GM18508 (cell line): Measurements from ENCODE around the gene TLCD3A.
"Not testable (repeated sequence)": the region's sequence is repeated elsewhere in the genome, so short reads cannot be mapped to it uniquely, and the experiment has no call there.

Experiments
- ATAC-seq: cut with Tn5 transposase; IDR thresholded peaks from one replicate; pipeline ENCODE4 v1.9.1; 2021; ENCODE audit warnings: moderate number of reproducible peaks; ENCODE audit not compliant: insufficient read depth, unreplicated experiment

TLCD3A gene

GRCh38 chr17:781805-782731 lies 49.7 kb downstream of the TLCD3A start, which contains the start of the genes GLOD4 and MRM3:
Gene GLOD4, minus strand, starts transcription at chr17:782280. Its CDS starts 25 bp downstream, at chr17:782255.
Gene MRM3, plus strand, starts transcription at chr17:782353. Its CDS starts 26 bp downstream, at chr17:782379.
- ATAC-seq = no peak

- ATAC-seq = no peak
These were observed 51.7 kb downstream of the TLCD3A start for GRCh38 chr17:784143-784542.

DNA sequence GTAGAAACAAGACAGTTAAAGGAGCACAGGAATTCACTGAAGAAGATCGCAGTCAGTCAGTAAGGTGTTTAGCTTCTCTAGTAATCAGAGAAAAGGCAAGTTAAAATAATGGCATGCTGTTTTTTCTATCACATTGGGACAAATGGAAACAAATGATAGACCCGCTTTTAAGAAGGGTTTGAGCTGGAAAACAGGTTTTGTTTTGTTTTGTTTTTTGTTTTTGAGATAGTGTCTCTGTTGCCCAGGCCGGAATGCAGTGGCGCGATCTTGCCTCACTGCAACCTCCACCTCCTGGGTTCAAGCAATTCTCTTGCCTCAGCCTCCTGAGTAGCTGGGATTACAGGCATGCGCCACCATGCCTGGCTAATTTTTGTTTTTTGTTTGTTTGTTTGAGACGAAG lies 53.5 kb downstream of the TLCD3A start:
- ATAC-seq = not testable (repeated sequence)

- ATAC-seq = no peak
These were observed 55.3 kb downstream of the TLCD3A start for GRCh38 chr17:787641-788221.

DNA sequence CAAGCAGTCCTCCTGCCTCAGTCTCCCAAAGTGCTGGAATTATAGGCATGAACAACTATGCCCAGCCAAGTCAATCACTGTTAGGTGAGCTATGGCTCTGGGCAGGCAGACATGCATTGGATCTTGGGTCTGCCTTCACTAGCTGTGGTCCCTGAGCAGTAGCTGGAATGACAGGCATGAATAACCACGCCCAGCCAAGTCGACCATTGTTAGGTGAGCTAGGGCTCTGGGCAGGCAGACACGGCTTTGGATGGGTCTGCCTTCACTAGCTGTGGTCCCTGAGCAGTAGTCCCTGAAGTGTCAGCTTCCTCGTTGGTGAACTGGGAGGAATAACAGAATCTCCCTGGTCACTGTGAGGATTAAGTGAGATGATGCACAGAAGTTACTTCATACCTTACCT lies 56.2 kb downstream of the TLCD3A start:
- ATAC-seq = no peak

DNA sequence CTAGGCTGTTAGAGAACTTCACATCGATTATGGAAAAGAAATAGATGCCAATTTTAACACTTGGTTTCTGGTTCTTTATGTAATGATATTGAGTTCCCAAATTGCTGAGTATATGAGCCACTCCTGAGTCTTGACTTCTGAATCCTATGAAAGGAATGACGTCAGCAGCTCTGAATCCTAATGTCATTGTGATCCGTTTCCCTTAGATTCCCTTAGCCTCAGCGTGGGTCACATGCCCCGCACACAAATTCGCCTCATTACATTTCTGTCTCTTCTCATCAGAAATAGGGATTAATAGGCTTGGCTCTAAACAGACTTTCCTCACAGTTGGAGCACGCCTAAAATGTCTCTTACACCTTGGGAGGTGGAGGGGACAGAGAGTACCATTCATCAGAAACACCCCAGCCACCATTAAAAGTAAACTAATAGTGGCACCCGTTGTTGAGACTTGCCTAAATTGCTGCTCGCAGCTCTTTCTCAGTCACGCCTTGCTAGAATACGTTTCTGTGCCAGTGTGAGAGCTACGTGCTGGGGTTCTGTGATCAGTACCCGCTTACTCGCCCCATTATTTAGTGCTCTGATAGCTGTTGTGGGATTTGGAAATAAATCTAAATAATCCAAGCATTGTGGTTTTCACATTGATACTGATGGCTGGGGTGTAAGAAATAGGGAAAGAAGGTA lies 56.9 kb downstream of the TLCD3A start:
- ATAC-seq = no peak

DNA sequence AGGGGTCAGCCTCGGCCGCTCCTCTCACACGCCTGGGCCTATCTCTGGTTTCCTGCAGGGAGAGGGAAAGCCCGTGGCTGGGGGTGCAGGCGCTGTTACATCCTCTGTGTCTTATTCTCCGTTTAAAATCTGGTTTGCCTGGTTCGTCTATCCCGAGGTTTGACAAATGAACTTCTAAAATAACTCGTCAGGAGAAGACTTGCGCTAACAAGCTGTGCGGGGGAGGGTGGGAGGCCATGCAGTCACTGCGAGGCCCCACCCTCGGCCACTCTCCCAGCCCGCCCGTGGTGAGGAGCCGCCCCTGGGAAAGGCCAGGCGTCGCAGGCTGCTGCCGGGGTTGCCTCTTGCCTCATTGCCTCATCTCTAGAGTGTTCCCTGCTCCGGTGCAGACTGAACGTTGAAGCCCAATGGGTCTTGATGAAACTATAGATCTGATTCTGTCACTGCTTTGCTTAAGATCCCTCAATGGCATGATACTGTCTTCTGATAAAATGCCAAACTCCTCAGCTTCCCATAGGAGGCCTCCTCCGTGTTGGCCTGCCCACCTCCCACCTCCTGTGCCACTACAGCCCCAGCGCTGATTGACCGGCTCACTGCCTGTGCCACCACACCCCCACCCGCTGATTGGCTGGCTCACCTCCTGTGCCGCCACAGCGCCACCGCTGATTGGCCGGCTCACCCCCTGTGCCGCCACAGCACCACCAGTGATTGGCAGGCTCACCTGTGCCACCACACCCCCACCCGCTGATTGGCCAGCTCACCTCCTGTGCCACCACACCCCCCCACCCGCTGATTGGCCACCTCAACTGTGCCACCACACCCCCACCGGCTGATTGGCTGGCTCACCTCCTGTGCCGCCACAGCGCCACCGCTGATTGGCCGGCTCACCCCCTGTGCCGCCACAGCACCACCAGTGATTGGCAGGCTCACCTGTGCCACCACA lies 57.8 kb downstream of the TLCD3A start:
- ATAC-seq = not testable (repeated sequence)

- ATAC-seq = not testable (repeated sequence)
These were observed 58.5 kb downstream of the TLCD3A start for GRCh38 chr17:790874-791247.

DNA sequence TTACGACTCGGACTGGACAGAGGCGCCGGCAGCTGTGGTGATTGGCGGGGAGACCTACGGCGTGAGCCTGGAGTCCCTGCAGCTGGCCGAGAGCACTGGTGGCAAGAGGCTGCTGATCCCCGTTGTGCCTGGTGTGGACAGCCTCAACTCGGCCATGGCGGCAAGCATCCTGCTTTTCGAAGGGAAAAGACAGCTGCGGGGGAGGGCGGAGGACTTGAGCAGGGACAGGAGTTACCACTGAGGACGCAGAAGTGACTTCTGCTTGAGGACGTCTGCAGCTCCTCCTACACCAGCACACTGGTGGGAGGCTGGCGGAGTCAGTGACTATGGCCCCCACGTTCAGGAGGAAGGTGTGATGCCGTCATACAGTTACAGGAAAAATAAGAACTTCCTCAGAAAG lies 59.4 kb downstream of the TLCD3A start:
- no peak for ATAC-seq

- no peak for ATAC-seq
These were observed 59.9 kb downstream of the TLCD3A start for GRCh38 chr17:792277-792676.
